IMR-90 (cell line): ENCODE measurements around the gene DUS2. TPM values are rescaled to one million over a fixed set of nuclear protein-coding genes. Genes with fewer than 3 reads are reported as not detected.

ENCODE experiments used
- ATAC-seq: fragments of 200-7000 bp; cut with Tn5 transposase; 2 replicates; pipeline ENCODE4 v1.9.1; 2020; ENCODE audit warnings: low read depth, mild to moderate bottlenecking, moderate library complexity
- BruUV-seq: library from RNA; stranded (reverse); fragments of 400-500 nt; replicated peaks from 2 replicates; lab custom pipeline; 2021; lab: Mats Ljungman, UMichigan
- CTCF ChIA-PET: fragments of 300-600 bp; formaldehyde crosslinking; extraction: SDS; loops from one replicate; lab custom pipeline; 2021; ENCODE audit warnings: antibody characterized with exemption; lab: Yijun Ruan, JAX
- POLR2A ChIA-PET: fragments of 300-600 bp; sonication (Branson Sonifier 250); formaldehyde crosslinking; loops from one replicate; lab custom pipeline; 2022; ENCODE audit warnings: antibody characterized with exemption; ENCODE audit not compliant: unreplicated experiment; lab: Charles Lee
- DNase-seq: peaks from one replicate; pipeline ENCODE4 v3.0.0; 2013
- H2AFZ ChIP-seq: replicated peaks from 2 replicates; pipeline ENCODE3; 2013; ENCODE audit warnings: low read length, mild to moderate bottlenecking; ENCODE audit not compliant: poor library complexity
- H2AK5ac ChIP-seq: 2 replicates; pipeline ENCODE4 v1.6.1; 2013; ENCODE audit warnings: low read depth, low read length, inconsistent platforms
- H2AK9ac ChIP-seq: replicated peaks from 2 replicates; pipeline ENCODE3; 2013; ENCODE audit warnings: mild to moderate bottlenecking, low read depth, low read length, moderate library complexity; ENCODE audit not compliant: poor library complexity
- H2BK120ac ChIP-seq: 2 replicates; pipeline ENCODE4 v1.6.1; 2013; ENCODE audit warnings: low read depth, low read length, inconsistent platforms
- H2BK15ac ChIP-seq: 3 replicates; pipeline ENCODE4 v1.6.1; 2013; ENCODE audit warnings: low read depth, low read length, inconsistent platforms
- H2BK20ac ChIP-seq: 2 replicates; pipeline ENCODE4 v1.6.1; 2013; ENCODE audit warnings: low read depth, mild to moderate bottlenecking, inconsistent platforms, low read length, moderate library complexity
- H2BK5ac ChIP-seq: 2 replicates; pipeline ENCODE4 v1.6.1; 2013; ENCODE audit warnings: mild to moderate bottlenecking, low read depth, low read length, inconsistent platforms; ENCODE audit not compliant: poor library complexity, severe bottlenecking
- H3K14ac ChIP-seq: replicated peaks from 2 replicates; pipeline ENCODE4 v1.6.1; 2013; ENCODE audit warnings: low read depth, low read length, inconsistent platforms
- H3K18ac ChIP-seq: 2 replicates; pipeline ENCODE4 v1.6.1; 2013; ENCODE audit warnings: low read depth, low read length, control low read depth
- H3K23ac ChIP-seq: 2 replicates; pipeline ENCODE4 v1.6.1; 2013; ENCODE audit warnings: low read depth, low read length, inconsistent platforms
- H3K27ac ChIP-seq: 2 replicates; pipeline ENCODE4 v1.5.1; 2013; ENCODE audit warnings: mild to moderate bottlenecking, control low read depth, low read length; ENCODE audit not compliant: insufficient read depth
- H3K27me3 ChIP-seq: 2 replicates; pipeline ENCODE4 v1.6.1; 2013; ENCODE audit warnings: low read length; ENCODE audit not compliant: control insufficient read depth, insufficient read depth
- H3K36me3 ChIP-seq: 2 replicates; pipeline ENCODE4 v1.6.1; 2013; ENCODE audit warnings: low read length, mixed read lengths; ENCODE audit not compliant: control insufficient read depth, insufficient read depth
- H3K4ac ChIP-seq: 2 replicates; pipeline ENCODE4 v1.6.1; 2013; ENCODE audit warnings: low read depth, low read length, inconsistent platforms
- H3K4me1 ChIP-seq: 2 replicates; pipeline ENCODE4 v1.6.1; 2013; ENCODE audit warnings: low read length, mixed read lengths; ENCODE audit not compliant: control insufficient read depth, insufficient read depth
- H3K4me2 ChIP-seq: 2 replicates; pipeline ENCODE4 v1.6.1; 2013; ENCODE audit warnings: low read depth, mild to moderate bottlenecking, control low read depth, low read length, moderate library complexity
- H3K4me3 ChIP-seq: 2 replicates; pipeline ENCODE4 v1.5.1; 2013; ENCODE audit warnings: low read depth, mild to moderate bottlenecking, control low read depth, low read length, moderate library complexity; ENCODE audit not compliant: insufficient read depth
- H3K56ac ChIP-seq: 2 replicates; pipeline ENCODE4 v1.6.1; 2013; ENCODE audit warnings: low read length, inconsistent platforms; ENCODE audit not compliant: insufficient read depth; ENCODE audit errors: extremely low read depth
- H3K79me1 ChIP-seq, 2 experiments: 2 replicates each; pipeline ENCODE4 v1.6.1; 2013; ENCODE audit warnings: low read length in 2 of 2, inconsistent platforms in 1 of 2, low read depth in 1 of 2
- H3K9ac ChIP-seq: 2 replicates; pipeline ENCODE4 v1.6.1; 2013; ENCODE audit warnings: low read depth, low read length, control low read depth
- H3K9me1 ChIP-seq: 2 replicates; pipeline ENCODE4 v1.6.1; 2013; ENCODE audit warnings: low read length, inconsistent platforms; ENCODE audit not compliant: insufficient read depth
- H3K9me3 ChIP-seq: 2 replicates; pipeline ENCODE4 v1.6.1; 2013; ENCODE audit warnings: low read length; ENCODE audit not compliant: control insufficient read depth, insufficient read depth
- H4K20me1 ChIP-seq: 2 replicates; pipeline ENCODE4 v1.6.1; 2013; ENCODE audit warnings: low read length, inconsistent platforms; ENCODE audit not compliant: insufficient read depth
- H4K5ac ChIP-seq: 2 replicates; pipeline ENCODE4 v1.6.1; 2013; ENCODE audit warnings: mild to moderate bottlenecking, low read depth, low read length, control low read depth
- H4K8ac ChIP-seq, 2 experiments: 2 replicates each; pipeline ENCODE4 v1.6.1; 2013; ENCODE audit warnings: low read depth in 2 of 2, low read length in 2 of 2, control low read depth in 1 of 2, inconsistent platforms in 1 of 2
- H4K91ac ChIP-seq: 2 replicates; pipeline ENCODE4 v1.6.1; 2013; ENCODE audit warnings: low read depth, low read length, inconsistent platforms; ENCODE audit not compliant: insufficient read depth
- CEBPB ChIP-seq: IDR thresholded peaks from 2 replicates; pipeline ENCODE4 v1.6.1; 2012; ENCODE audit warnings: low read depth, low read length, improper control_type of control experiment
- CHD1 ChIP-seq: IDR thresholded peaks from 2 replicates; pipeline ENCODE4 v1.6.1; 2012; ENCODE audit warnings: low read depth, low read length, improper control_type of control experiment
- MAZ ChIP-seq: IDR thresholded peaks from 2 replicates; pipeline ENCODE4 v1.6.1; 2012; ENCODE audit warnings: low read depth, mild to moderate bottlenecking, low read length, improper control_type of control experiment, moderate library complexity, borderline replicate concordance
- MXI1 ChIP-seq: IDR thresholded peaks from 2 replicates; pipeline ENCODE4 v1.6.1; 2012; ENCODE audit warnings: low read depth, mild to moderate bottlenecking, low read length, moderate library complexity, borderline replicate concordance
- RAD21 ChIP-seq: IDR thresholded peaks from 2 replicates; pipeline ENCODE4 v1.6.1; 2012; ENCODE audit warnings: low read length, improper control_type of control experiment
- RFX5 ChIP-seq: IDR thresholded peaks from 2 replicates; pipeline ENCODE4 v1.8.0; 2012; ENCODE audit warnings: low read depth, mild to moderate bottlenecking, low read length, moderate library complexity
- SMC3 ChIP-seq: fragments of 150-350 bp; IDR thresholded peaks from 2 replicates; pipeline ENCODE4 v1.6.1; 2016; ENCODE audit warnings: low read depth, mild to moderate bottlenecking, antibody characterized with exemption, low read length, moderate library complexity
- USF2 ChIP-seq: fragments of 150-350 bp; IDR thresholded peaks from 2 replicates; pipeline ENCODE4 v1.6.1; 2017; ENCODE audit warnings: mild to moderate bottlenecking, antibody characterized with exemption, low read length, low read depth
- WGBS, 2 experiments: methylation state at CpG; one replicate each; pipeline versions ENCODE4 v1.1.5 to v1.1.7; 2013; ENCODE audit warnings: missing lambda C conversion rate in 2 of 2; ENCODE audit not compliant: insufficient read length in 1 of 2; ENCODE audit errors: extremely low coverage in 2 of 2; 5-methylcytosine and 5-hydroxymethylcytosine counted together
- dilution Hi-C: fragments of 300-500 bp; cut with HindIII; formaldehyde crosslinking; loops from one replicate; pipeline ENCODE4 v1.14.3; 2018; ENCODE audit warnings: low sequenced_read_pairs; ENCODE audit not compliant: unreplicated experiment
- in situ Hi-C: fragments of 300-500 bp; cut with MboI; formaldehyde crosslinking; loops from 3 replicates; pipeline ENCODE4 v1.14.3; 2019; ENCODE audit warnings: low sequenced_read_pairs, inconsistent platforms, mixed read lengths
- intact Hi-C: fragments of 100-400 bp; cut with micrococcal nuclease; formaldehyde crosslinking; loops from 2 replicates; pipeline ENCODE4 v1.10.0; 2022
- polyA plus RNA-seq, 3 experiments: library from polyadenylated mRNA; depleted of rRNA; stranded (reverse); fragments of >200 nt; gene quantifications; 2 replicates each; pipeline ENCODE4 v1.2.3, GENCODE V29; 2012; ENCODE audit warnings: low replicate concordance in 1 of 3
- total RNA-seq: library from RNA; depleted of rRNA; stranded (reverse); fragments of >200 nt; gene quantifications from 2 replicates; pipeline ENCODE4 v1.2.3, GENCODE V29; 2012

Gene DUS2
- total and polyA plus RNA-seq, 2 of the 4 experiments (the other 2 are of a cell fraction): 15.8 to 30.5 TPM

- Histone ChIP-seq H3K4ac (no peak overlapping the region), H2AFZ (no peak overlapping the region), H2AK5ac (no peak overlapping the region), H3K4me1 (no peaks in the 10 kb centered on the region), H3K4me2 (no peak overlapping the region), H3K4me3 (no peak overlapping the region), H3K9me1 (peaks cover 5% of the 10 kb centered on the region; the same call in 1 of the 2 replicates), H3K9ac (no peak overlapping the region), H4K91ac (no peak overlapping the region), H3K14ac (no peak overlapping the region), H4K8ac (no peak overlapping the region), H3K23ac (no peak overlapping the region), H2AK9ac (no peak overlapping the region), H2BK20ac (no peak overlapping the region), H3K9me3 (no peaks in the 10 kb centered on the region), H4K5ac (no peak overlapping the region), H3K56ac (no peak overlapping the region), H3K27ac (no peak overlapping the region), H2BK5ac (no peak overlapping the region), H3K79me1 (peaks cover 6 to 7% of the 10 kb centered on the region in 2 experiments; a peak in 2 of 4 replicates), H2BK120ac (no peak overlapping the region), H3K36me3 (peaks cover 10% of the 10 kb centered on the region), H2BK15ac (no peak overlapping the region), H3K18ac (no peak overlapping the region), H4K20me1 (no peaks in the 10 kb centered on the region), H3K27me3 (no peaks in the 10 kb centered on the region)
- in situ Hi-C loops: no loop called here
- no peak for ATAC-seq
- WGBS, 2 experiments: no CpG with 5 or more reads among the region's 2 CpGs
- TF ChIP-seq USF2 (no peak), CEBPB (no peak), MXI1 (no peak), RAD21 (no peak), SMC3 (no peak), MAZ (no peak), RFX5 (no peak), CHD1 (no peak)
- POLR2A ChIA-PET: no interaction called here
- intact Hi-C loops: loop anchor here (10.0 kb wide), 1 partner anchor 360 kb away; no protein-coding TSS in a partner anchor
- dilution Hi-C loops: no loop called here
- CTCF ChIA-PET: interaction anchor here (0.6 kb wide), 2 partner anchors 28 to 75 kb away, joined by 3 to 4 read pairs; no protein-coding TSS in a partner anchor
- no peak for DNase-seq
- no TSS peak for BruUV-seq
These were observed 12.1 kb downstream of the DUS2 start for GRCh38 chr16:68035227-68035626.
